GM18517 (cell line): ENCODE results near the gene NAP1L1.

Source experiments
- ATAC-seq: cut with Tn5 transposase; IDR thresholded peaks from one replicate; pipeline ENCODE4 v1.9.1; 2021; ENCODE audit warnings: mild to moderate bottlenecking, moderate library complexity; ENCODE audit not compliant: unreplicated experiment

Gene NAP1L1

GRCh38 chr12:76084863-76085519 lies 506 bp upstream of the NAP1L1 start:
- peak; percentile 61 for ATAC-seq

GRCh38 chr12:76083246-76083903 lies 1.1 kb downstream of the NAP1L1 start:
- peak; percentile 0 for ATAC-seq

- ATAC-seq: no peak
These were observed 2.6 kb downstream of the NAP1L1 start for GRCh38 chr12:76081909-76082308.

- no peak for ATAC-seq
These were observed 3.6 kb downstream of the NAP1L1 start for GRCh38 chr12:76080729-76081415.

- no peak for ATAC-seq
These were observed 4.3 kb downstream of the NAP1L1 start for GRCh38 chr12:76080017-76080728.

GRCh38 chr12:76078748-76079147 lies 5.7 kb downstream of the NAP1L1 start:
- ATAC-seq: no peak

DNA sequence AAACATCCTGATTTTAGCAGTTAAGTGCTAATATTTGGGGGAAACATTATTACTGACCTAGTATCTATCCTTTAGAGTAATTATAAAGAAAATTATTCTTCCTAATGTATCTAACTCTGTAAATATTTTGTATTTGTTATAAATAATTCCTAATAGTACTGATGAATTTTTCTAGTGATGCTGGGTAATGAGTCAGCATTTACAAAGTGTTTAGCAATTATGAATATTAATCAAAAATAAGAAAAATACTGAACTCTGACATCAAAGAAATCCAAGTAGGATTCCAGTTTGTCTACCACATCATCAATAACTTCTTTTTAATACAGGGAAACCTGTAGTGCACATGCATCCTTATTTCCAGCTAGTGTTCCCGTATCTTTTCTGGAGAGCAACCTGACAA lies 9.0 kb downstream of the NAP1L1 start:
- ATAC-seq: no peak

DNA sequence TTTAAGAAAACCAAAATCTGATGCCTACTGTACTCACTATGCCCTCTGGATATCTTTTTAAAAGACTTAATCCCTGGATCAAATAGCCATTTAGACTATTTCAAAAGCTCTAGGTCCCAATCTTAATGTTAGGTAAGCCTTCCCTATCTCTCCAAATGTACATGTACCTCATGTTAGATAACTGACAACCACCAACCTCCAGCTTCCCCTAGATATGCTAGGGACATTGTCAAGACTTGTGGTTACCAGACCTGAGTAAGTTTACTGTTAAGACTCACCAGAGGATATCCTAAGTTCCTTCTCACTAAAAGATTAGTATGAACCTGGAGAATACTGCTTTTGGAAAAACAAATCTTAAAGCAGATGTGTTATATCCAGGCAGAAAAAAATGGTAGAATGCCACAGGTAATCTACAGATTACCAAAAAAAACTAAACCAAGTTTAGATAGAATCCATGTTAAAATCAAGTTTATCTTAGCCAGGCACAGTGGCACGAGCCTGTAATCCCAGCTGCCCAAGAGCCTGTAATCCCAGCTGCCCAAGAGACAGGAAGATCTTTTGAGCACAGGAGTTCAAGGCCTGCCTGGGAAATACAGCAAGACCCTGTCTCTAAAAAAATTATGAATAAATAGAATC lies 9.7 kb downstream of the NAP1L1 start:
- no peak for ATAC-seq

DNA sequence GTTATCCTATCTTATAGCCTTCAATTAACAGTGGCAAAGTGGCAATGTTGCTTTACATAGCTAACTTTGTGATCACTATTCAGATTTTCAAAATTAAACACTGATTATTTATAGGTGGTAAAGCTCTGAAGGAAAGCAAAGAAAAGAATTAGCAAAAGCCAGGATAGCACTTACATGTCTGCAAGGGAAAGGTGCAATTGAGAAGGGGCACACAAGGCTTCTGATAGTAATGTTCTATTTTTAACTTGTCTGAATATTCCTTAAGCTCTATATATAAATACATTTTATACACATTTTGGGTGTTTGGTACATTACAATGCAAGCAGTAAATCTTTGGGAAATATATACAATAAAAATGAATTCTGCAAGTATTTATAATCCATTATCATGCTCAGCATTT lies 10.9 kb downstream of the NAP1L1 start:
- ATAC-seq: no peak

GRCh38 chr12:76072568-76072967 lies 11.9 kb downstream of the NAP1L1 start:
- no peak for ATAC-seq

DNA sequence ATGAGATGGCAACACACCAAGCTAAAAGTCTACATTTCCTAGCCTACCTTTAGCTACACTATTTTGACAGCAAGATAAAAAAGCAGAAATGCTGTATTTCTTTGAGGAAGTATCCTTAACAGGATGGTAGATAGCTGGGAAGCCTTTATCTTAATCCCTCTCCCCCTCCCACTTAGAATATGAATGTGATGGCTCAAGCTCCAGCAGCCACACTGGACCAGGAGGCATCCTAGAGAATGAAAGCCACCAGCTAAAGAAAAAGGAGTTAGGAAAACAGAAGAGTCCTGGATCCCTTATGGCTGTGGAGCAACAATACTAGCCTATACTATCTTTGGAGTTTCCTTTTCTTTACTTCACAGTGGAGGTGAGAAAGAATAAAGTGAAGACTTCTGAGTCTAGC lies 15.1 kb downstream of the NAP1L1 start:
- ATAC-seq: no peak

- ATAC-seq: no peak
These were observed 18.6 kb downstream of the NAP1L1 start for GRCh38 chr12:76065917-76066316.

DNA sequence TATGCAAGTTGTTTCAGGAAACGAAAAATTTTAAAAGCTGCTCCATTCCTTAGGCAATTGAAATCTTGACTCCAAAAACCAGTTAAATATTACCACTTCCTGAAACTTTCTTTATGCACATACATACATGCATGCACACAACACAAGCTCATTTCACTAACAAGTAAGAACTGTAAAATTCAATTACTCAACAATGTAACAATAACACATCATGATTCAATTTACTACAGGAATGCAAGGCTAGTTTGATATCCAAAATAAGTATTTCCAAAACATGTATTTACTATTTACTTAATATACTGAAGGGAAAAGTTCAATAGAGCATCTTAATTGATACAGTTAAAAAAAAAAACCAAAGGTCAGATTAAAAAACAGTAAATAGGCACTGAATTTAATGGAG lies 19.6 kb downstream of the NAP1L1 start:
- ATAC-seq: no peak

DNA sequence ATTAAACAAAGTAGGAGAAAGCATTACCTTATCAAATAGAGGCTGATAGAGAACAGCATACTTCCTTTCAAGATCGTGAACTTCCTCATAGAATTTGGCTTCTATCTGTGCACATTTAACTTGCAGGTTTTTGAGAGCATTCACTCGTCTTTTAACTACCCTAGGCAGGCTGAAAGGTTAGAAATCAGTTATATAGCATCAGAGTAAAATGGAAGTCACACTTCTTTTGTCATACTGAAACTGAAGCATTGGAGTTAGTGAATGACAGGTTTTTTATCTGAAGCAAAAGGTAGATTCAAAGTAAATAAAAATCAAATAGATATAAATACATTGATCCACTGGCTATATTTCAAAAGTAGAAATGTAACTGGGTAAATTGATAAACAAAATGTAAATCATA lies 24.4 kb downstream of the NAP1L1 start:
- ATAC-seq: no peak

DNA sequence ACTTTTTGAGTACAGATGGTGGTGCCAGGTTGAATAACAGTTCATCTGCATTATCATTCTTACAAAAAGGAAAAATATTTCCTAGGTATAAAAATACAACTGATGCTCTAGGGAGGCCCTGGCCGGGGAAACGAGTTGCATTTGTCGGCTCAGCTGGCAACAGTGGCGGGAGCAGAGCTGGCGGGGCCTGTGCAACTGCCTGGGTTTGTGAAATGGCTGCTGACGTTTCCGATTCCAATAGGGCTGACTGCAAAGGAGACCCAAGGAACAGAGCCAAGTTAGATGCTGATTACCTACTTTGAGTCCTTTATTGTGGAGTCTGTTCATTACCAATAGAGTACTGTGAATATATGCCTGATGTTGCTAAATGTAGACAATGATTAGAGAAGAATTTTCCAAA lies 27.2 kb downstream of the NAP1L1 start:
- no peak for ATAC-seq

DNA sequence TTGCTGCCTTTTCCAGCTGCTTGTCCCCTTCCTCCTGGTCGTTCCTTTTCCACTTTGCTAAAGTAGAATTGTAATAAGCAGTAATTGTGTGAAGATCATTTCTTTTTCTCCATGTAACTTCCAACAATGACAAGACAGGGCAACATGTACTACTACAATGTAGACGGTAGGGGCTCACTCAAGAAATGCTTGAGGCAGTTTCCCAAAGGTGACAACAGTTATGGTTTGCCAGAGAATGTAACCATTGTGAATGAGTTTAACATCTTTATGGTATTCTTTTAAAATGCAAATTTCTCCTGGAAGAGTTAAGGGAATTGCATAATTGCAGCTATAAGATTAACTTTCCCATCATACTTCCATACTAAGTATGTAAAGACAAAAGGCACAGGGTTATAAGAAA lies 29.1 kb downstream of the NAP1L1 start:
- ATAC-seq: no peak

- ATAC-seq: no peak
These were observed 34.8 kb downstream of the NAP1L1 start for GRCh38 chr12:76049575-76050251.

DNA sequence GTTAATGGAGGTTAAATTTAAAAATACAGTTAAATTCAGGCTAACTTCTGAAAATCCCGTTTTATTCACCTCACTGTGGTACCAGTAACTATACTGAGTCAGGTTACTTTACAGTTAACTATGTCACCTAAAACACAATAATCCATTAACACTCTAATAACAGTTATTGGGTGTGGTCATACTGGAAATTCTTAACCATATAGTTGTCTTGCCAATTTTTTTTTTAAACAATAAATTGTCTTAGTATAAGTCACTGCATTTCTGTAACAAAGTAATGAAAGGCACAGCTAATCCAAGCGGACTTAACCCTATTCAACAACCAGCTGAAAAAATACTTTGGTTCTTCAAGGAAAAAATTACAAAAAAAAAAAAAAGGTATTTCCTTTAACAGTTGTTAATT lies 36.7 kb downstream of the NAP1L1 start:
- ATAC-seq: no peak

- ATAC-seq: no peak
These were observed 37.4 kb downstream of the NAP1L1 start for GRCh38 chr12:76047060-76047459.

GRCh38 chr12:76043377-76043776 lies 41.1 kb downstream of the NAP1L1 start:
- ATAC-seq: no peak

- no peak for ATAC-seq
These were observed 42.3 kb downstream of the NAP1L1 start for GRCh38 chr12:76042147-76042546.
